CD4-positive, CD25-positive, alpha-beta regulatory T cell (primary cell): Measurements from ENCODE around the gene NOL4. TPM values are rescaled to one million over a fixed set of nuclear protein-coding genes. Genes with fewer than 3 reads are reported as not detected.
"Not testable (repeated sequence)": the region's sequence is repeated elsewhere in the genome, so short reads cannot be mapped to it uniquely, and the experiment has no call there.

Experiments
- ATAC-seq, 2 donors: fragments of 150-1000 bp; cut with Tn5 transposase; one replicate each; pipeline ENCODE4 v1.10.0; 2021; ENCODE audit warnings: low read depth in 2 of 2, moderate number of reproducible peaks in 2 of 2, moderate library complexity in 1 of 2
- DNase-seq, 3 donors: peaks; one replicate each; pipeline versions ENCODE4 v3.0.0 to v3.0.0-alpha.2; 2012 to 2022; ENCODE audit warnings: mixed read lengths in 1 of 3
- H3K27ac ChIP-seq: one replicate; pipeline ENCODE4 v1.7.0; 2013; ENCODE audit warnings: mild to moderate bottlenecking, low read length; ENCODE audit not compliant: insufficient read depth, poor library complexity, severe bottlenecking
- H3K27me3 ChIP-seq: one replicate; pipeline ENCODE4 v1.7.0; 2013; ENCODE audit warnings: low read length; ENCODE audit not compliant: control insufficient read depth, insufficient read depth
- H3K36me3 ChIP-seq: one replicate; pipeline ENCODE4 v1.7.0; 2013; ENCODE audit warnings: mild to moderate bottlenecking, low read length, moderate library complexity; ENCODE audit not compliant: control insufficient read depth, insufficient read depth
- H3K4me1 ChIP-seq: 2 replicates; pipeline ENCODE4 v1.7.0; 2013; ENCODE audit warnings: mild to moderate bottlenecking, low read length; ENCODE audit not compliant: insufficient read depth, control insufficient read depth, poor library complexity, severe bottlenecking
- H3K4me3 ChIP-seq: one replicate; pipeline ENCODE4 v1.7.0; 2013; ENCODE audit warnings: low read depth, mild to moderate bottlenecking, low read length, moderate library complexity
- H3K9me3 ChIP-seq, 2 experiments: 1 replicate in 1 of 2; 2 replicates in 1 of 2; pipeline ENCODE4 v1.7.0; 2013; ENCODE audit warnings: low read length in 2 of 2, mild to moderate bottlenecking in 1 of 2, moderate library complexity in 1 of 2; ENCODE audit not compliant: control insufficient read depth in 2 of 2
- H3K27ac Mint-ChIP-seq, 3 donors: one replicate each; pipeline ENCODE4 v1.8.0; 2020 to 2022; ENCODE audit warnings: mild to moderate bottlenecking in 3 of 3, mixed read lengths in 3 of 3, moderate library complexity in 2 of 3
- H3K27me3 Mint-ChIP-seq: one replicate; pipeline ENCODE4 v1.8.0; 2022; ENCODE audit warnings: mild to moderate bottlenecking, mixed read lengths
- H3K36me3 Mint-ChIP-seq: one replicate; pipeline ENCODE4 v1.8.0; 2020; ENCODE audit warnings: mixed read lengths
- H3K4me1 Mint-ChIP-seq, 4 donors: one replicate each; pipeline ENCODE4 v1.8.0; 2020 to 2022; ENCODE audit warnings: mixed read lengths in 4 of 4, mild to moderate bottlenecking in 1 of 4
- H3K4me3 Mint-ChIP-seq, 4 donors: one replicate each; pipeline ENCODE4 v1.8.0; 2020 to 2022; ENCODE audit warnings: mild to moderate bottlenecking in 4 of 4, mixed read lengths in 4 of 4, moderate library complexity in 3 of 4
- H3K9me3 Mint-ChIP-seq, 7 donors: one replicate each; pipeline ENCODE4 v1.8.0; 2020 to 2022; ENCODE audit warnings: mixed read lengths in 7 of 7, mild to moderate bottlenecking in 3 of 7, moderate library complexity in 2 of 7
- polyA plus RNA-seq, 4 donors: library from polyadenylated mRNA; unstranded; fragments of 300-500 nt; fragmentation: Illumina TruSeq; gene quantifications; one replicate each; pipeline ENCODE4 v1.2.3, GENCODE V29; 2021
- total RNA-seq: library from RNA; stranded (reverse); gene quantifications from one replicate; pipeline ENCODE4 v1.2.3, GENCODE V29; 2022

NOL4 gene, protein sequence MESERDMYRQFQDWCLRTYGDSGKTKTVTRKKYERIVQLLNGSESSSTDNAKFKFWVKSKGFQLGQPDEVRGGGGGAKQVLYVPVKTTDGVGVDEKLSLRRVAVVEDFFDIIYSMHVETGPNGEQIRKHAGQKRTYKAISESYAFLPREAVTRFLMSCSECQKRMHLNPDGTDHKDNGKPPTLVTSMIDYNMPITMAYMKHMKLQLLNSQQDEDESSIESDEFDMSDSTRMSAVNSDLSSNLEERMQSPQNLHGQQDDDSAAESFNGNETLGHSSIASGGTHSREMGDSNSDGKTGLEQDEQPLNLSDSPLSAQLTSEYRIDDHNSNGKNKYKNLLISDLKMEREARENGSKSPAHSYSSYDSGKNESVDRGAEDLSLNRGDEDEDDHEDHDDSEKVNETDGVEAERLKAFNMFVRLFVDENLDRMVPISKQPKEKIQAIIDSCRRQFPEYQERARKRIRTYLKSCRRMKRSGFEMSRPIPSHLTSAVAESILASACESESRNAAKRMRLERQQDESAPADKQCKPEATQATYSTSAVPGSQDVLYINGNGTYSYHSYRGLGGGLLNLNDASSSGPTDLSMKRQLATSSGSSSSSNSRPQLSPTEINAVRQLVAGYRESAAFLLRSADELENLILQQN
- total RNA-seq (not detected), polyA plus RNA-seq (not detected)

DNA sequence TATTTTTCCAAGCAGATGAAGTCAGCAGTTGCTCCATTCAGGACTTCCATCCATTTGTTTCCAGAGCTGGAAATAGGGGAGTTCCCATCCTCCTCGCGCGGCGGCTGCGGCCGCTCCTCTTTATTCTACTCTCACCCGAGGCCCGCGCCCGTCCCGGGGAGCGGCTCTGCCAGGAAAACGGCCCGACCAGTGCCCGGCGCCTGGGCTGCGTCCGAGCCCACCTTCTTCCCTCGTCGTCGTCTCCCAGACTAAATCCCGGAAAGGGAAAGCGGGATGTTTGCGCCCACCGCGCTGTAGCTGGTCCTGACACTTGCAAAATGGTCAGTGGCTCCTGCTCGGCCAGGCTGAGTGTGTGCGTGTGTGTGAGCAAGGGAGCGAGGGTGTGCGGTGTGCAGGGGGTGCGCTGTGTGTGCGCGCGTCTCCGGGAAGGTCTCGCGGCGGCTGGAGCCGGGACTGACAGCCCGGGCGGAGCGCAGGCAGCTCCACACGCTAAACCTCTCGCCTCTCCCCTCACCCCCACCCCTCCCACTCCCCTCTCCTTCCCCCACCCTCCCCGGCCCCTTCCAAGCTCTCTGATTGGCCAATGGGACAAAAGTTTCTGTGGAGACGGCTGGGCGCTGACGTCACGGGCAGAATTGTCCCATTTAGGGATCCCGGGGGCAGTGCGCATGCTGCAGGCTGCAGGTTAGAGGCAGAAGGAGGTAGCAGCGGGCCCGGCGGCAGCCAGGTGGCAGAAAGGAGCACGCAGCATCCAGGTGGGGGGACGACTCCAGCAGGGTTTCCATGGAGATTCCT lies at the start of gene NOL4:
Gene NOL4, minus strand, starts transcription at position 491 of the 795 bp plus-strand sequence. CDS start 1,660 bp downstream, outside the sequence.
- Mint-ChIP-seq H3K36me3 (no peaks in the 10 kb centered on the region), H3K4me3 (no peak within 1 kb of the TSS), H3K9me3 (peaks cover 1 to 12% (median 6%) of the 10 kb centered on the region in 7 donors), H3K27me3 (peaks cover 21% of the 10 kb centered on the region), H3K4me1 (peaks cover 0 to 4% (median 0%) of the 10 kb centered on the region in 4 donors), H3K27ac (no peak within 1 kb of the TSS)
- ATAC-seq (no peak), DNase-seq (no peak)
- Histone ChIP-seq H3K4me3 (no peak within 1 kb of the TSS), H3K9me3 (no peaks in the 10 kb centered on the region), H3K27me3 (peaks cover 5% of the 10 kb centered on the region), H3K36me3 (no peaks in the 10 kb centered on the region), H3K4me1 (no peaks in the 10 kb centered on the region), H3K27ac (no peak within 1 kb of the TSS)

DNA sequence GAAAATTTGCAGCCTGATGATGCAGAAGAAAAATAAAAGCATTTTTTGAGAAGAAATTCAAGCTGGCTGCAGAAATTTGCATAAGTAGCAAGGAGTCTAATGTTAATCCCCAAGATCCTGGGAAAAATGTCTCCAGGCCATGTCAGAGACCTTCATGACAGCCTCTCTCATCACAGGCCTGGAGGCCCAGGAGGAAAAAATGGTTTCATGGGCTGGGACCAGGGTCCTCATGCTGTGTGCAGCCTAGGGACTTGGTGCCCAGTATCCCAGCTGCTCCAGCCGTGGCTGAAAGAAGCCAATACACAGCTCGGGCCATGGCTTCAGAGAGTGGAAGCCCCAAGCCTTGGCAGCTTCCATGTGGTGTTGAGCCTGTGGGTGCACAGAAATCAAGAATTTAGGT lies 41.3 kb upstream of the NOL4 start:
- not testable (repeated sequence) for H3K4me1 ChIP-seq, H3K27ac Mint-ChIP-seq, ATAC-seq

DNA sequence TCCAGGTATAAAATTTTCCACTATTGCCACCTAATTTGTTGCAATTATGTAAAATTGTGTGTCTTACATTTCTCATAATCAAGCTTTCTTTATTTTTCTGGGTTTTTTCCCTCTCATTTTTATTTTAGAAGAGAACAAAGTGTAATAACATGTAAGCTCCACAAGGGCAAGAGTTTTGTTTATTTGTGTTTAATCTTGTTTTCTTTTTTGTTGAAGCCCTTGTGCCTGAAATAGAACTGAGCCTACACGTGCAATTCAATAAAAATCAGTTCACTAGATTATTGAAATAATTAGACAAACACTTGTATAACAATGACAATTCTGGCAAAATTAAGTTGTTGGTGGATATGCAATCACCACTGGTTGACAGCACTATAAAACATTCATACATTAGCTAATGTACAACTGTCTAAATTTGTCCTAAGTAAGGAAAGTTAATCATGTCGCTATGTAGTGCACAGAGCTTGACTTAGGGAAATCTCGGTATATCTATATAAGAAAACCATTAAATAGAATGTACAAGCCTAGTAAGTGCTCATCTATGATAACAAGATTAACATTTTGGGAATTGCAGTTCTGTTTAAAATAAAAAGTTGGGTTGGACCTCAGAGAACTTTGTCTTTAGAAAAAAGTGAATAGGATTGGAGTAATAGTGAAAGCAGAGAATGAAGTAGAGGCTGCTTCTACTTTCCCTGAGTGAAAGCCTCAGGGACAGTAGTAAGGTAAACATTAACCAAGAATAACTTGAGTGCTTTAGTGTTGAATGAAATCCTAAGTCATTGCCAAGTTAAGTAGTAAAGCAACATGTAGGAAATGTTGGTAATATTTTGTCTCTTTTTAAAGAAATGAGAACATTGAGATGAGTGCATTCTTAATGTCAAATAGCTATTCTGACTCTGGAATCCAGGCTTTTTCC lies 37.4 kb upstream of the NOL4 start:
- Mint-ChIP-seq H3K27ac (no peak overlapping the region), H3K4me1 (no peaks in the 10 kb centered on the region), H3K4me3 (no peak overlapping the region), H3K9me3 (peaks cover 3 to 32% (median 6%) of the 10 kb centered on the region in 7 donors), H3K36me3 (no peaks in the 10 kb centered on the region), H3K27me3 (no peaks in the 10 kb centered on the region)
- ATAC-seq (no peak), DNase-seq (no peak)
- no peaks in the 10 kb centered on the region for H3K4me1 ChIP-seq
- no peak overlapping the region for H3K4me3 ChIP-seq
- no peaks in the 10 kb centered on the region for H3K36me3 ChIP-seq
- no peak overlapping the region for H3K27ac ChIP-seq
- peaks cover 0 to 4% of the 10 kb centered on the region in 2 experiments for H3K9me3 ChIP-seq
- H3K27me3 ChIP-seq: no peaks in the 10 kb centered on the region

More for the DNA sequence above, 41.3 kb upstream of the NOL4 start:
- not testable (repeated sequence) for H3K27me3 Mint-ChIP-seq, H3K9me3 ChIP-seq, H3K27me3 ChIP-seq, H3K27ac ChIP-seq, H3K36me3 ChIP-seq, H3K4me3 Mint-ChIP-seq, H3K4me1 Mint-ChIP-seq, H3K4me3 ChIP-seq, DNase-seq, H3K36me3 Mint-ChIP-seq
- peaks cover 0 to 40% (median 13%) of the 10 kb centered on the region in 7 donors for H3K9me3 Mint-ChIP-seq

DNA sequence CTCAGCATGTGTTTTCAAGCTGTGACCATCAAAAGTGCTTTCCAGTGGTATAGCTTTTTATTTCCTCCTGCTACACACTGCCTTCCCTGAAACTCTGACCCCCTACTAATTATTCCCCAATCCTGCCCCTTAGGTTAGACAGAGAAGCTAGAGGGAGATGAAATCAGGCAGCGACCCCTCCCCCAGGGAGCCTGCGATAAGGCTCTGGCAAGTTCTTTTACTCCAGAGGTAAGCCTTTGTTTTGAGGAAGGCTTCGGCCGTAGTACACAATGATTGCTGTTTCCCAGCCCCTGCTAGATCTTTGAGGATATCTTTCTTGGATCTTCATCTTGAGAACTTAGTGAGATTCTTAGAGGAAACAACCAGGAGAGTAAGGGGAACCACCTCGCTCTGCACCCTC lies 33.5 kb upstream of the NOL4 start:
- H3K4me3 Mint-ChIP-seq: no peak overlapping the region
- Histone ChIP-seq H3K36me3 (no peaks in the 10 kb centered on the region), H3K27ac (no peak overlapping the region), H3K4me3 (no peak overlapping the region), H3K27me3 (no peaks in the 10 kb centered on the region), H3K4me1 (no peaks in the 10 kb centered on the region), H3K9me3 (peaks cover 1 to 4% of the 10 kb centered on the region in 2 experiments)
- DNase-seq (no peak), ATAC-seq (no peak)
- H3K36me3 Mint-ChIP-seq: no peaks in the 10 kb centered on the region
- H3K4me1 Mint-ChIP-seq: no peaks in the 10 kb centered on the region
- peaks cover 5 to 15% (median 6%) of the 10 kb centered on the region in 7 donors for H3K9me3 Mint-ChIP-seq
- H3K27ac Mint-ChIP-seq: no peak overlapping the region
- no peaks in the 10 kb centered on the region for H3K27me3 Mint-ChIP-seq

DNA sequence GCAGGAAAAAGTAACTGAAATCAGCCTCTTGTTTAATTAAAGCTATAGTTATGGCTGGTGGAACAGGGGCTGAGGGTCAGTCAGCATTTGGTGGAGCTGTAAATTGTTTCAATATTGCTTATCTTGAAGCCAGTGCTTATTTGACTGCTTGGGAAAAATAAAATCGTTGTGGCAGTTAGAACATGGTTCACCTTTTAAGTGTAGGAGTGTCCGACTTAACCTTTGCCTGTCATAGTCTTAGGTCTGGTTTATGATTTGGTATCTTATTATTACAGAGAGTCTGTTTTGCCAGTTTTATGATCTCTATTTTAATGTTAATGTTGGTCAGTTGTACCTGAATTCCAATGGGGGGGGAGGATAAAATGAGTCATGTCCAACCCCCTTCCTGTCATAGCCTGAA lies 27.2 kb upstream of the NOL4 start:
- Mint-ChIP-seq H3K27ac (no peak overlapping the region), H3K9me3 (peaks cover 2 to 44% (median 8%) of the 10 kb centered on the region in 7 donors), H3K4me3 (no peak overlapping the region), H3K36me3 (no peaks in the 10 kb centered on the region), H3K27me3 (no peaks in the 10 kb centered on the region), H3K4me1 (no peaks in the 10 kb centered on the region)
- no peak overlapping the region for H3K27ac ChIP-seq
- H3K4me3 ChIP-seq: no peak overlapping the region
- H3K4me1 ChIP-seq: no peaks in the 10 kb centered on the region
- DNase-seq (no peak), ATAC-seq (no peak)
- no peaks in the 10 kb centered on the region for H3K36me3 ChIP-seq
- H3K27me3 ChIP-seq: no peaks in the 10 kb centered on the region
- peaks cover 0 to 6% of the 10 kb centered on the region in 2 experiments for H3K9me3 ChIP-seq

DNA sequence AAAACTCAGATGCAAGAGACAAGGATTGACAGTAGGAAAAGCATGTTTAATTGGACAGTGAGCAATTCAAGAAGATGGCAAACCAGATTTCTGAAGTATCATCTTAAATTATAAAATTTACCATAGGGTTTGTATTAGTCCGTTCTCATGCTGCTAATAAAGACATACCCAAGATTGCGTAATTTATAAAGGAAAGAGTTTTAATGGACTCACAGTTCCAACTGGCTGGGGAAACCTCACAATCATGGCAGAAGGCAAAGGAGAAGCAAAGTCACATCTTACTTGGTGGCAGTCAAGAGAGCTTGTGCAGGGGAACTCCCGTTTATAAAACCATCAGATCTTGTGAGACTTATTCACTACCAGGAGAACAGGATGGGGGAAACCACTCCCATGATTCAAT lies 24.0 kb upstream of the NOL4 start:
- ATAC-seq (no peak), DNase-seq (no peak)
- Mint-ChIP-seq H3K27ac (no peak overlapping the region), H3K27me3 (no peaks in the 10 kb centered on the region), H3K4me3 (no peak overlapping the region), H3K9me3 (peaks cover 3 to 58% (median 8%) of the 10 kb centered on the region in 7 donors), H3K36me3 (no peaks in the 10 kb centered on the region), H3K4me1 (no peaks in the 10 kb centered on the region)
- Histone ChIP-seq H3K4me3 (no peak overlapping the region), H3K36me3 (no peaks in the 10 kb centered on the region), H3K9me3 (peaks cover 4 to 6% of the 10 kb centered on the region in 2 experiments), H3K4me1 (no peaks in the 10 kb centered on the region), H3K27ac (no peak overlapping the region), H3K27me3 (no peaks in the 10 kb centered on the region)

DNA sequence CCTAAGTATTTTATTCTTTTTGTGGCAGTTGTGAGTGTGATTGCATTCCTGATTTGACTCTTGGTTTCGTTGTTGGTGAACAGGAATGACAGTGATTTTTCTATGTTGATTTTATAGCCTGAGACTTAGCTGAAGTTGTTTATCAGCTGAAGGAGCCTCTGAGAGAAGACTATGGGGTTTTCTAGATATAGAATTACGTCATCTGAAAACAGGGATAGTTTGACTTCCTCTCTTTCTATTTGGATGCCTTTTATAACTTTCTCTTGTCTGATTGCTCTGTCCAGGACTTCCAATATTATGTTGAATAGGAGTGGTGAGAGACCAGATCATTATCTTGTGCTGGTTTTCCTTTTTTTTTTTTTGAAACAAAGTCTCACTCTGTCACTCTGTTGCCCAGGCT lies 18.0 kb upstream of the NOL4 start:
- H3K27ac Mint-ChIP-seq: no peak overlapping the region
- DNase-seq (no peak), ATAC-seq (no peak)
- Histone ChIP-seq H3K36me3 (no peaks in the 10 kb centered on the region), H3K9me3 (peaks cover 2 to 6% of the 10 kb centered on the region in 2 experiments), H3K27me3 (no peaks in the 10 kb centered on the region), H3K4me1 (no peaks in the 10 kb centered on the region), H3K4me3 (no peak overlapping the region), H3K27ac (no peak overlapping the region)
- no peak overlapping the region for H3K4me3 Mint-ChIP-seq
- no peaks in the 10 kb centered on the region for H3K36me3 Mint-ChIP-seq
- H3K27me3 Mint-ChIP-seq: no peaks in the 10 kb centered on the region
- peaks cover 0 to 46% (median 9%) of the 10 kb centered on the region in 7 donors for H3K9me3 Mint-ChIP-seq
- no peaks in the 10 kb centered on the region for H3K4me1 Mint-ChIP-seq
